GM23338 (cell line): ENCODE results near the gene GNG7. TPM values are rescaled to one million over a fixed set of nuclear protein-coding genes. Genes with fewer than 3 reads are reported as not detected.

Experiments
- ATAC-seq: fragments of 200-7000 bp; cut with Tn5 transposase; 3 replicates; pipeline ENCODE4 v1.9.1; 2020
- DNase-seq: peaks from one replicate; pipeline ENCODE4 v3.0.0-alpha.2; 2015; ENCODE audit warnings: low spot score
- H2AFZ ChIP-seq: fragments of 200-600 bp; sonication (generic); 2 replicates; pipeline ENCODE4 v1.8.0; 2016; ENCODE audit warnings: antibody characterized with exemption, mild to moderate bottlenecking, moderate library complexity
- H3F3A ChIP-seq: fragments of 200-600 bp; sonication (generic); replicated peaks from 2 replicates; pipeline ENCODE4 v1.8.0; 2017; ENCODE audit warnings: antibody characterized with exemption, mixed run types, low read depth
- H3K27ac ChIP-seq: fragments of 200-600 bp; sonication (generic); 2 replicates; pipeline ENCODE4 v1.6.1; 2016; ENCODE audit warnings: low read depth
- H3K27me3 ChIP-seq: fragments of 200-600 bp; sonication (generic); 2 replicates; pipeline ENCODE4 v1.8.0; 2016; ENCODE audit warnings: mild to moderate bottlenecking, mixed run types, moderate library complexity; ENCODE audit not compliant: insufficient read depth
- H3K36me3 ChIP-seq: fragments of 200-600 bp; sonication (generic); 2 replicates; pipeline ENCODE4 v1.8.0; 2016; ENCODE audit warnings: mild to moderate bottlenecking; ENCODE audit not compliant: insufficient read depth
- H3K4me1 ChIP-seq: fragments of 200-600 bp; sonication (generic); 2 replicates; pipeline ENCODE4 v1.8.0; 2016; ENCODE audit warnings: mild to moderate bottlenecking, moderate library complexity; ENCODE audit not compliant: insufficient read depth
- H3K4me2 ChIP-seq: fragments of 200-600 bp; sonication (generic); 2 replicates; pipeline ENCODE4 v1.7.1; 2017; ENCODE audit warnings: mixed run types
- H3K4me3 ChIP-seq: fragments of 200-600 bp; sonication (generic); 2 replicates; pipeline ENCODE4 v1.6.1; 2016; ENCODE audit warnings: mixed run types
- H3K79me2 ChIP-seq: fragments of 200-600 bp; sonication (generic); replicated peaks from 2 replicates; pipeline ENCODE4 v1.8.0; 2017; ENCODE audit warnings: mild to moderate bottlenecking; ENCODE audit not compliant: insufficient read depth
- H3K9me2 ChIP-seq: fragments of 200-600 bp; sonication (generic); 2 replicates; pipeline ENCODE4 v1.8.0; 2017; ENCODE audit not compliant: insufficient read depth
- H4K20me1 ChIP-seq: fragments of 200-600 bp; sonication (generic); replicated peaks from 2 replicates; pipeline ENCODE4 v1.8.0; 2017; ENCODE audit warnings: mild to moderate bottlenecking; ENCODE audit not compliant: insufficient read depth
- H3K27ac Mint-ChIP-seq: 2 replicates; pipeline ENCODE4 v1.8.0; 2020; ENCODE audit warnings: inconsistent platforms, mild to moderate bottlenecking, moderate library complexity, mixed read lengths
- H3K27me3 Mint-ChIP-seq: 3 replicates; pipeline ENCODE4 v1.8.0; 2022; ENCODE audit warnings: low read depth, mild to moderate bottlenecking, moderate library complexity, mixed read lengths, inconsistent platforms; ENCODE audit not compliant: insufficient read depth, poor library complexity
- H3K36me3 Mint-ChIP-seq: 3 replicates; pipeline ENCODE4 v1.8.0; 2021; ENCODE audit warnings: low read depth, mild to moderate bottlenecking, inconsistent platforms, moderate library complexity, mixed read lengths
- H3K4me1 Mint-ChIP-seq: 3 replicates; pipeline ENCODE4 v1.8.0; 2020; ENCODE audit warnings: mild to moderate bottlenecking, inconsistent platforms, mixed read lengths
- H3K4me3 Mint-ChIP-seq: 3 replicates; pipeline ENCODE4 v1.8.0; 2021; ENCODE audit warnings: moderate library complexity, mild to moderate bottlenecking, inconsistent platforms, mixed read lengths
- H3K9me3 Mint-ChIP-seq: 3 replicates; pipeline ENCODE4 v1.8.0; 2020; ENCODE audit warnings: moderate library complexity, mild to moderate bottlenecking, inconsistent platforms, mixed read lengths
- CREB1 ChIP-seq: fragments of 250-450 bp; sonication (Bioruptor Pico); IDR thresholded peaks from 2 replicates; pipeline ENCODE4 v1.5.0; 2020; ENCODE audit warnings: low read depth, mild to moderate bottlenecking, moderate library complexity
- EZH2phosphoT487 ChIP-seq: fragments of 200-600 bp; sonication (generic); IDR thresholded peaks from one replicate; pipeline ENCODE4 v1.8.1; 2018; ENCODE audit warnings: antibody characterized with exemption; ENCODE audit not compliant: unreplicated experiment
- JUNB ChIP-seq: IDR thresholded peaks from one replicate; pipeline ENCODE4 v1.6.1; 2016; ENCODE audit warnings: antibody characterized with exemption; ENCODE audit not compliant: unreplicated experiment
- REST ChIP-seq: IDR thresholded peaks from one replicate; pipeline ENCODE4 v1.6.1; 2018; ENCODE audit warnings: antibody characterized with exemption; ENCODE audit not compliant: unreplicated experiment
- STAT1 ChIP-seq: IDR thresholded peaks from one replicate; pipeline ENCODE4 v1.6.1; 2016; ENCODE audit warnings: antibody characterized with exemption; ENCODE audit not compliant: unreplicated experiment
- ZNF331 ChIP-seq: fragments of 250-450 bp; sonication (Bioruptor Pico); IDR thresholded peaks from 2 replicates; pipeline ENCODE4 v1.5.0; 2020; ENCODE audit warnings: low read depth, mild to moderate bottlenecking, moderate library complexity
- polyA plus RNA-seq: library from polyadenylated mRNA; unstranded; fragments of >200 nt; fragmentation: Nextera tagmentation; extraction: Ambion mirVana; gene quantifications from 2 replicates; pipeline ENCODE4 v1.2.1, GENCODE V29; 2016
- total RNA-seq: library from RNA; depleted of rRNA; stranded (reverse); fragments of >200 nt; shearing (Covaris generic); gene quantifications from 2 replicates; pipeline ENCODE4 v1.2.3, GENCODE V29; 2014
- TF ChIP-seq, protein P1 (sequence below): fragments of 250-450 bp; sonication (Bioruptor Pico); IDR thresholded peaks from 2 replicates; pipeline ENCODE4 v1.5.0; 2020; ENCODE audit warnings: mild to moderate bottlenecking, moderate library complexity

The GNG7 gene
- total and polyA plus RNA-seq, 2 experiments from 2014 or later: 5.1 to 5.4 TPM

- no peaks in the 10 kb centered on the region for H3K79me2 ChIP-seq
- peaks cover 12% of the 10 kb centered on the region for H3K4me1 ChIP-seq
- H3K9me2 ChIP-seq: no peaks in the 10 kb centered on the region
- no peak overlapping the region for H3K4me2 ChIP-seq
- no peak for DNase-seq
- no peak for ATAC-seq
- Mint-ChIP-seq H3K27me3 (peaks cover 7% of the 10 kb centered on the region), H3K27ac (no peak overlapping the region), H3K4me1 (peaks cover 12% of the 10 kb centered on the region), H3K36me3 (no peaks in the 10 kb centered on the region; the same call in 2 of the 3 replicates), H3K4me3 (no peak overlapping the region), H3K9me3 (peaks cover 4% of the 10 kb centered on the region; the same call in 1 of the 3 replicates)
- no peaks in the 10 kb centered on the region for H3K36me3 ChIP-seq
- H4K20me1 ChIP-seq: no peaks in the 10 kb centered on the region; the same call in 1 of the 2 replicates
- no peak overlapping the region for H3K4me3 ChIP-seq
- no peaks in the 10 kb centered on the region for H3K27me3 ChIP-seq
- no peak overlapping the region for H2AFZ ChIP-seq
- TF ChIP-seq CREB1 (CRISPR knock-in tag) (no peak), STAT1 (no peak), JUNB (no peak), REST (no peak), ZNF331 (CRISPR knock-in tag) (no peak), EZH2phosphoT487 (no peak)
- TF ChIP-seq, protein P1, sequence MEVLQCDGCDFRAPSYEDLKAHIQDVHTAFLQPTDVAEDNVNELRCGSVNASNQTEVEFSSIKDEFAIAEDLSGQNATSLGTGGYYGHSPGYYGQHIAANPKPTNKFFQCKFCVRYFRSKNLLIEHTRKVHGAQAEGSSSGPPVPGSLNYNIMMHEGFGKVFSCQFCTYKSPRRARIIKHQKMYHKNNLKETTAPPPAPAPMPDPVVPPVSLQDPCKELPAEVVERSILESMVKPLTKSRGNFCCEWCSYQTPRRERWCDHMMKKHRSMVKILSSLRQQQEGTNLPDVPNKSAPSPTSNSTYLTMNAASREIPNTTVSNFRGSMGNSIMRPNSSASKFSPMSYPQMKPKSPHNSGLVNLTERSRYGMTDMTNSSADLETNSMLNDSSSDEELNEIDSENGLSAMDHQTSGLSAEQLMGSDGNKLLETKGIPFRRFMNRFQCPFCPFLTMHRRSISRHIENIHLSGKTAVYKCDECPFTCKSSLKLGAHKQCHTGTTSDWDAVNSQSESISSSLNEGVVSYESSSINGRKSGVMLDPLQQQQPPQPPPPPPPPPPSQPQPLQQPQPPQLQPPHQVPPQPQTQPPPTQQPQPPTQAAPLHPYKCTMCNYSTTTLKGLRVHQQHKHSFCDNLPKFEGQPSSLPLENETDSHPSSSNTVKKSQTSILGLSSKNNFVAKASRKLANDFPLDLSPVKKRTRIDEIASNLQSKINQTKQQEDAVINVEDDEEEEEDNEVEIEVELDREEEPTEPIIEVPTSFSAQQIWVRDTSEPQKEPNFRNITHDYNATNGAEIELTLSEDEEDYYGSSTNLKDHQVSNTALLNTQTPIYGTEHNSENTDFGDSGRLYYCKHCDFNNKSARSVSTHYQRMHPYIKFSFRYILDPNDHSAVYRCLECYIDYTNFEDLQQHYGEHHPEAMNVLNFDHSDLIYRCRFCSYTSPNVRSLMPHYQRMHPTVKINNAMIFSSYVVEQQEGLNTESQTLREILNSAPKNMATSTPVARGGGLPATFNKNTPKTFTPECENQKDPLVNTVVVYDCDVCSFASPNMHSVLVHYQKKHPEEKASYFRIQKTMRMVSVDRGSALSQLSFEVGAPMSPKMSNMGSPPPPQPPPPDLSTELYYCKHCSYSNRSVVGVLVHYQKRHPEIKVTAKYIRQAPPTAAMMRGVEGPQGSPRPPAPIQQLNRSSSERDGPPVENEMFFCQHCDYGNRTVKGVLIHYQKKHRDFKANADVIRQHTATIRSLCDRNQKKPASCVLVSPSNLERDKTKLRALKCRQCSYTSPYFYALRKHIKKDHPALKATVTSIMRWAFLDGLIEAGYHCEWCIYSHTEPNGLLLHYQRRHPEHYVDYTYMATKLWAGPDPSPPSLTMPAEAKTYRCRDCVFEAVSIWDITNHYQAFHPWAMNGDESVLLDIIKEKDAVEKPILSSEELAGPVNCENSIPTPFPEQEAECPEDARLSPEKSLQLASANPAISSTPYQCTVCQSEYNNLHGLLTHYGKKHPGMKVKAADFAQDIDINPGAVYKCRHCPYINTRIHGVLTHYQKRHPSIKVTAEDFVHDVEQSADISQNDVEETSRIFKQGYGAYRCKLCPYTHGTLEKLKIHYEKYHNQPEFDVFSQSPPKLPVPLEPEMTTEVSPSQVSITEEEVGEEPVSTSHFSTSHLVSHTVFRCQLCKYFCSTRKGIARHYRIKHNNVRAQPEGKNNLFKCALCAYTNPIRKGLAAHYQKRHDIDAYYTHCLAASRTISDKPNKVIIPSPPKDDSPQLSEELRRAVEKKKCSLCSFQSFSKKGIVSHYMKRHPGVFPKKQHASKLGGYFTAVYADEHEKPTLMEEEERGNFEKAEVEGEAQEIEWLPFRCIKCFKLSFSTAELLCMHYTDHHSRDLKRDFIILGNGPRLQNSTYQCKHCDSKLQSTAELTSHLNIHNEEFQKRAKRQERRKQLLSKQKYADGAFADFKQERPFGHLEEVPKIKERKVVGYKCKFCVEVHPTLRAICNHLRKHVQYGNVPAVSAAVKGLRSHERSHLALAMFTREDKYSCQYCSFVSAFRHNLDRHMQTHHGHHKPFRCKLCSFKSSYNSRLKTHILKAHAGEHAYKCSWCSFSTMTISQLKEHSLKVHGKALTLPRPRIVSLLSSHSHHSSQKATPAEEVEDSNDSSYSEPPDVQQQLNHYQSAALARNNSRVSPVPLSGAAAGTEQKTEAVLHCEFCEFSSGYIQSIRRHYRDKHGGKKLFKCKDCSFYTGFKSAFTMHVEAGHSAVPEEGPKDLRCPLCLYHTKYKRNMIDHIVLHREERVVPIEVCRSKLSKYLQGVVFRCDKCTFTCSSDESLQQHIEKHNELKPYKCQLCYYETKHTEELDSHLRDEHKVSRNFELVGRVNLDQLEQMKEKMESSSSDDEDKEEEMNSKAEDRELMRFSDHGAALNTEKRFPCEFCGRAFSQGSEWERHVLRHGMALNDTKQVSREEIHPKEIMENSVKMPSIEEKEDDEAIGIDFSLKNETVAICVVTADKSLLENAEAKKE (CRISPR knock-in tag): no peak
- no peak overlapping the region for H3K27ac ChIP-seq
- H3F3A ChIP-seq: no peaks in the 10 kb centered on the region
These were observed 62.5 kb downstream of the GNG7 start for GRCh38 chr19:2639999-2640398.
